K562 (cell line): ENCODE measurements around the gene TECPR2. TPM values are rescaled to one million over a fixed set of nuclear protein-coding genes. Genes with fewer than 3 reads are reported as not detected.

Experiments used
- EP400 ChIP-seq: fragments of 450-650 bp; IDR thresholded peaks from 2 replicates; pipeline ENCODE4 v1.6.1; 2017; ENCODE audit warnings: antibody characterized with exemption, mild to moderate bottlenecking, moderate library complexity
- HLTF ChIP-seq: fragments of 450-650 bp; IDR thresholded peaks from 2 replicates; pipeline ENCODE4 v1.6.1; 2016
- HSF4 ChIP-seq: fragments of 250-450 bp; sonication (Bioruptor Pico); IDR thresholded peaks from 2 replicates; pipeline ENCODE4 v2.1.2; 2022; ENCODE audit warnings: mild to moderate bottlenecking, moderate library complexity, borderline replicate concordance
- MYBL2 ChIP-seq, 2 experiments: fragments of 450-650 bp in 1 of 2; sonication (generic) in 1 of 2; formaldehyde crosslinking in 1 of 2; IDR thresholded peaks; 2 replicates each; pipeline versions ENCODE4 v1.6.1 to v1.8.1; 2017 to 2022; ENCODE audit warnings: borderline replicate concordance in 1 of 2, inconsistent platforms in 1 of 2, low read depth in 1 of 2, mild to moderate bottlenecking in 1 of 2, missing genetic modification reagents in 1 of 2, moderate library complexity in 1 of 2
- ZNF589 ChIP-seq: fragments of 200-800 bp; sonication (Bioruptor generic); IDR thresholded peaks from 2 replicates; pipeline ENCODE4 v1.6.1; 2016; ENCODE audit warnings: low read depth, missing genetic modification characterization, missing compliant biosample characterization
- polyA plus RNA-seq, 8 experiments: library from polyadenylated mRNA; depleted of rRNA in 4 of 8; stranded (reverse) in 5 of 8; unstranded in 3 of 8; fragments of >200 nt; fragmentation: Nextera tagmentation in 2 of 8; fragmentation: Illumina TruSeq in 1 of 8; extraction: Ambion mirVana in 2 of 8; extraction: Trizol in 1 of 8; gene quantifications; 2 replicates each; pipeline versions ENCODE4 v1.2.1 to v1.2.3, GENCODE V29; 2011 to 2014; ENCODE audit warnings: inconsistent platforms in 1 of 8, missing spikeins in 1 of 8
- total RNA-seq, 7 experiments: library from RNA; depleted of rRNA in 6 of 7; stranded (reverse); fragments of >200 nt in 6 of 7; fragmentation: Illumina TruSeq in 2 of 7; extraction: Trizol in 2 of 7; gene quantifications; 2 replicates each; pipeline versions ENCODE4 v1.2.1 to v1.2.3, GENCODE V29; 2011 to 2021; ENCODE audit warnings: low replicate concordance in 1 of 7
- TF ChIP-seq, protein P1 (sequence below): fragments of 450-650 bp; IDR thresholded peaks from 2 replicates; pipeline ENCODE4 v1.6.1; 2017; ENCODE audit warnings: antibody characterized with exemption, mild to moderate bottlenecking
- TF ChIP-seq, protein P2 (sequence below), 2 experiments: fragments of 450-650 bp in 1 of 2; sonication (generic) in 1 of 2; formaldehyde crosslinking in 1 of 2; IDR thresholded peaks; 2 replicates each; pipeline versions ENCODE4 v1.7.1 to v1.9.0; 2016 to 2022; ENCODE audit warnings: inconsistent platforms in 1 of 2, mild to moderate bottlenecking in 1 of 2, missing genetic modification reagents in 1 of 2
- TF ChIP-seq, protein P3 (sequence below), 2 experiments: fragments of 450-650 bp; IDR thresholded peaks; 2 replicates each; pipeline ENCODE4 v1.6.1; 2016

The TECPR2 gene
- total and polyA plus RNA-seq, 9 of the 15 experiments (the other 6 are each of a cell fraction or from before 2014, with no cell fraction given) = 0.04 to 3.0 (median 0.83) TPM

DNA sequence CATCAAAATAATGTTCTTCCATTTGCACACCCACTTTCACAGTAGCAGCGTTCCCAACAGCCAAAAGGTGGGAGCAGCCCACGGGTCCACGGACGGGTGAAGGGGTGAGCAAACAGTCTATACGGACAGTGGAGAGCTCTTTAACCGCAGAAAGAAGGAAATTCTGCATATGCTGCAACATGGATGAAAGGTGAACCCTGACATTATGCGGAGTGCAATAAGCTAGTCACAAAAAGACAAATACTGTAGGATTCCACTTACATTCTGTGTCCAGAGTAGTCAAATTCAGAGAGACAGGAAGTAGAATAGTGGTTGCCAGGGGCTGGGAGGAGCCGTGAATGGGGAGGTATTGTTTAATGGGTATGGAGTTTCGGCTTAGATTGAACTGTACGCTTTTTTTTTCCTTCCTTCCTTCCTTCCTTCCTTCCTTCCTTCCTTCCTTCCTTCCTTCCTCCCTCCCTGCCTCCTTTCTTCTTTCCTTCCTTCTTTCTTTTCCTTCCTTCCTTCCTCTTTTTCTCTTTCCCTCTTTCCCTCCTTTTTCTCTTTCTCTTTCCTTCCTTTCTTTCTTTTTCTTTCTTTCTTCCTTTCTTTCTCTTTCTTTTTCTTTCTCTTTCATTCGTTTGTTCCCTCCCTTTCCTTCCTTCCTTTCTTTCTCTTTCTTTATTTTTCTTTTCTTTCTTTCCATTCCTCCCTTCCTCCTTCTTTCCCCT lies 162.6 kb downstream of the TECPR2 start (continued):
- TF ChIP-seq, protein P1, sequence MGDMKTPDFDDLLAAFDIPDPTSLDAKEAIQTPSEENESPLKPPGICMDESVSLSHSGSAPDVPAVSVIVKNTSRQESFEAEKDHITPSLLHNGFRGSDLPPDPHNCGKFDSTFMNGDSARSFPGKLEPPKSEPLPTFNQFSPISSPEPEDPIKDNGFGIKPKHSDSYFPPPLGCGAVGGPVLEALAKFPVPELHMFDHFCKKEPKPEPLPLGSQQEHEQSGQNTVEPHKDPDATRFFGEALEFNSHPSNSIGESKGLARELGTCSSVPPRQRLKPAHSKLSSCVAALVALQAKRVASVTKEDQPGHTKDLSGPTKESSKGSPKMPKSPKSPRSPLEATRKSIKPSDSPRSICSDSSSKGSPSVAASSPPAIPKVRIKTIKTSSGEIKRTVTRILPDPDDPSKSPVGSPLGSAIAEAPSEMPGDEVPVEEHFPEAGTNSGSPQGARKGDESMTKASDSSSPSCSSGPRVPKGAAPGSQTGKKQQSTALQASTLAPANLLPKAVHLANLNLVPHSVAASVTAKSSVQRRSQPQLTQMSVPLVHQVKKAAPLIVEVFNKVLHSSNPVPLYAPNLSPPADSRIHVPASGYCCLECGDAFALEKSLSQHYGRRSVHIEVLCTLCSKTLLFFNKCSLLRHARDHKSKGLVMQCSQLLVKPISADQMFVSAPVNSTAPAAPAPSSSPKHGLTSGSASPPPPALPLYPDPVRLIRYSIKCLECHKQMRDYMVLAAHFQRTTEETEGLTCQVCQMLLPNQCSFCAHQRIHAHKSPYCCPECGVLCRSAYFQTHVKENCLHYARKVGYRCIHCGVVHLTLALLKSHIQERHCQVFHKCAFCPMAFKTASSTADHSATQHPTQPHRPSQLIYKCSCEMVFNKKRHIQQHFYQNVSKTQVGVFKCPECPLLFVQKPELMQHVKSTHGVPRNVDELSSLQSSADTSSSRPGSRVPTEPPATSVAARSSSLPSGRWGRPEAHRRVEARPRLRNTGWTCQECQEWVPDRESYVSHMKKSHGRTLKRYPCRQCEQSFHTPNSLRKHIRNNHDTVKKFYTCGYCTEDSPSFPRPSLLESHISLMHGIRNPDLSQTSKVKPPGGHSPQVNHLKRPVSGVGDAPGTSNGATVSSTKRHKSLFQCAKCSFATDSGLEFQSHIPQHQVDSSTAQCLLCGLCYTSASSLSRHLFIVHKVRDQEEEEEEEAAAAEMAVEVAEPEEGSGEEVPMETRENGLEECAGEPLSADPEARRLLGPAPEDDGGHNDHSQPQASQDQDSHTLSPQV = no peak
- TF ChIP-seq, protein P2, sequence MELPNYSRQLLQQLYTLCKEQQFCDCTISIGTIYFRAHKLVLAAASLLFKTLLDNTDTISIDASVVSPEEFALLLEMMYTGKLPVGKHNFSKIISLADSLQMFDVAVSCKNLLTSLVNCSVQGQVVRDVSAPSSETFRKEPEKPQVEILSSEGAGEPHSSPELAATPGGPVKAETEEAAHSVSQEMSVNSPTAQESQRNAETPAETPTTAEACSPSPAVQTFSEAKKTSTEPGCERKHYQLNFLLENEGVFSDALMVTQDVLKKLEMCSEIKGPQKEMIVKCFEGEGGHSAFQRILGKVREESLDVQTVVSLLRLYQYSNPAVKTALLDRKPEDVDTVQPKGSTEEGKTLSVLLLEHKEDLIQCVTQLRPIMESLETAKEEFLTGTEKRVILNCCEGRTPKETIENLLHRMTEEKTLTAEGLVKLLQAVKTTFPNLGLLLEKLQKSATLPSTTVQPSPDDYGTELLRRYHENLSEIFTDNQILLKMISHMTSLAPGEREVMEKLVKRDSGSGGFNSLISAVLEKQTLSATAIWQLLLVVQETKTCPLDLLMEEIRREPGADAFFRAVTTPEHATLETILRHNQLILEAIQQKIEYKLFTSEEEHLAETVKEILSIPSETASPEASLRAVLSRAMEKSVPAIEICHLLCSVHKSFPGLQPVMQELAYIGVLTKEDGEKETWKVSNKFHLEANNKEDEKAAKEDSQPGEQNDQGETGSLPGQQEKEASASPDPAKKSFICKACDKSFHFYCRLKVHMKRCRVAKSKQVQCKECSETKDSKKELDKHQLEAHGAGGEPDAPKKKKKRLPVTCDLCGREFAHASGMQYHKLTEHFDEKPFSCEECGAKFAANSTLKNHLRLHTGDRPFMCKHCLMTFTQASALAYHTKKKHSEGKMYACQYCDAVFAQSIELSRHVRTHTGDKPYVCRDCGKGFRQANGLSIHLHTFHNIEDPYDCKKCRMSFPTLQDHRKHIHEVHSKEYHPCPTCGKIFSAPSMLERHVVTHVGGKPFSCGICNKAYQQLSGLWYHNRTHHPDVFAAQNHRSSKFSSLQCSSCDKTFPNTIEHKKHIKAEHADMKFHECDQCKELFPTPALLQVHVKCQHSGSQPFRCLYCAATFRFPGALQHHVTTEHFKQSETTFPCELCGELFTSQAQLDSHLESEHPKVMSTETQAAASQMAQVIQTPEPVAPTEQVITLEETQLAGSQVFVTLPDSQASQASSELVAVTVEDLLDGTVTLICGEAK (IDR thresholded peaks at IDR 0.05) = peak; percentile 60
- TF ChIP-seq, protein P2 (CRISPR knock-in tag; IDR thresholded peaks at IDR 0.05) = no peak
- TF ChIP-seq ZNF589 (CRISPR knock-in tag) = 0 out of 2 replicates have a peak, but pooled peaks have one; percentile 18
- peak; percentile 34; the same call in 1 of the 2 replicates for TF ChIP-seq MYBL2 (IDR thresholded peaks at IDR 0.05; ENCODE audit: low read depth)
- TF ChIP-seq MYBL2 (CRISPR knock-in tag; IDR thresholded peaks at IDR 0.05; ENCODE audit: borderline replicate concordance) = no peak
- TF ChIP-seq HLTF = peak; percentile 82
- TF ChIP-seq EP400 = peak; percentile 7; the same call in 1 of the 2 replicates
- TF ChIP-seq, protein P3, sequence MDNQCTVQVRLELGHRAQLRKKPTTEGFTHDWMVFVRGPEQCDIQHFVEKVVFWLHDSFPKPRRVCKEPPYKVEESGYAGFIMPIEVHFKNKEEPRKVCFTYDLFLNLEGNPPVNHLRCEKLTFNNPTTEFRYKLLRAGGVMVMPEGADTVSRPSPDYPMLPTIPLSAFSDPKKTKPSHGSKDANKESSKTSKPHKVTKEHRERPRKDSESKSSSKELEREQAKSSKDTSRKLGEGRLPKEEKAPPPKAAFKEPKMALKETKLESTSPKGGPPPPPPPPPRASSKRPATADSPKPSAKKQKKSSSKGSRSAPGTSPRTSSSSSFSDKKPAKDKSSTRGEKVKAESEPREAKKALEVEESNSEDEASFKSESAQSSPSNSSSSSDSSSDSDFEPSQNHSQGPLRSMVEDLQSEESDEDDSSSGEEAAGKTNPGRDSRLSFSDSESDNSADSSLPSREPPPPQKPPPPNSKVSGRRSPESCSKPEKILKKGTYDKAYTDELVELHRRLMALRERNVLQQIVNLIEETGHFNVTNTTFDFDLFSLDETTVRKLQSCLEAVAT (IDR thresholded peaks at IDR 0.05) = peak; percentile 78 to 87
- no peak for TF ChIP-seq HSF4 (CRISPR knock-in tag)
